Measurements from ENCODE around the gene ZFPM1.

DNA sequence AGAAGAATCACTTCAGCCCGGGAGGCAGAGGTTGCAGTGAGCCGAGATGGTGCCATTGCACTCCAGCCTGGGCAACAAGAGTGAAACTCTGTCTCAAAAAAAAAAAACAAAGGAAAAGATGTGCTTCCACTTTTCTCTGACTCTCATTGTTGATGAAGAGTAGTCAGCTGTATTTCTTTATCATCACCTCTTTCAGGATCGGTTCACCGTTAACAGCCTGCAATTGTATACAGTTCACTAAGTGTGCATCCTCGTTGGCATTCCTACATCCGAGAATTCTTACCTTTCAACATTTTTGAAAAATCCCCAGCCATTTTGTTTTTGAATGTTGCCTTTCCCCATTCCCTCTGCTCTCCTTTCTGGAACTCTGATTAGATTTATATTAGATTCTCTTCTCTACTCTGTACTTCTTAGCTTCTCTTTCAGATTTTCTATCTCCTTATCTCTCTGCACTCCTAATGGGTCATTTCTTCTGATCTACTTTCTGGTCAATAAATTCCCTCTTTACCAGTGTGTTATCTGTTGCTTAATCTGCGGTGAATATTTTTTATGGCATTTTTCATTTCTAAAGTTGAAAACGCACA lies 90.2 kb downstream of the ZFPM1 start:
- TF ChIP-seq CTCF (IDR thresholded peaks at IDR 0.05) (no peak), RFX5 (IDR thresholded peaks at IDR 0.05; ENCODE audit: low read length) (no peak), ZBTB33 (IDR thresholded peaks at IDR 0.05; ENCODE audit: borderline replicate concordance, low read depth) (no peak), TAF1 (IDR thresholded peaks at IDR 0.05; ENCODE audit: borderline replicate concordance, low read depth, low read length) (no peak), FOXM1 (IDR thresholded peaks at IDR 0.05; ENCODE audit: low read depth) (no peak)
- TF ChIP-seq, protein P1, sequence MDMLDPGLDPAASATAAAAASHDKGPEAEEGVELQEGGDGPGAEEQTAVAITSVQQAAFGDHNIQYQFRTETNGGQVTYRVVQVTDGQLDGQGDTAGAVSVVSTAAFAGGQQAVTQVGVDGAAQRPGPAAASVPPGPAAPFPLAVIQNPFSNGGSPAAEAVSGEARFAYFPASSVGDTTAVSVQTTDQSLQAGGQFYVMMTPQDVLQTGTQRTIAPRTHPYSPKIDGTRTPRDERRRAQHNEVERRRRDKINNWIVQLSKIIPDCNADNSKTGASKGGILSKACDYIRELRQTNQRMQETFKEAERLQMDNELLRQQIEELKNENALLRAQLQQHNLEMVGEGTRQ (IDR thresholded peaks at IDR 0.05; ENCODE audit: borderline replicate concordance, low read depth, low read length) = no peak

All from SK-N-SH (cell line).